GM21737 (cell line): ENCODE results near the gene CAMTA1.

Experiments used
- ATAC-seq: cut with Tn5 transposase; IDR thresholded peaks from one replicate; pipeline ENCODE4 v1.9.1; 2021; ENCODE audit warnings: mild to moderate bottlenecking, moderate library complexity; ENCODE audit not compliant: unreplicated experiment

The CAMTA1 gene

DNA sequence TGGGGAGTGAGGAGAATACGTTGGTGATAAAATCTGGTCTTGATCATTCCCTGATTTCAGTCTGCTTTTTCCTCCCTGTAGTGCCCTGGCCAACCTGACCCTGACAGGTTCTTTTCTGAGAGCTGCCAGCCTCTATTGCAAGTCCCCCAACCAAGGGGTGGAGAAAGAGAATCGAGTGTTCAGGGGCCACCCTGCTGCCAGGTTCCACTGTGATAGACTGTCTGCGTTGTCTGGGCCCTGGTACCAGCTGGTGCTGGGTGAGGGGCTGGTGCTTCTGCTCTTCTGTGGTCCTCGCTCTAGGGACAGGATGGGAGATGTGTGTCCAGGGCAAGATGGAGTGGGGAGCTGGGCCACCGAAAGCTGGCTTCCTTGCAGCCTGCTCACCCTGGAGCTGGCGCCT, 214.6 kb downstream of the CAMTA1 start:
- ATAC-seq = no peak

DNA sequence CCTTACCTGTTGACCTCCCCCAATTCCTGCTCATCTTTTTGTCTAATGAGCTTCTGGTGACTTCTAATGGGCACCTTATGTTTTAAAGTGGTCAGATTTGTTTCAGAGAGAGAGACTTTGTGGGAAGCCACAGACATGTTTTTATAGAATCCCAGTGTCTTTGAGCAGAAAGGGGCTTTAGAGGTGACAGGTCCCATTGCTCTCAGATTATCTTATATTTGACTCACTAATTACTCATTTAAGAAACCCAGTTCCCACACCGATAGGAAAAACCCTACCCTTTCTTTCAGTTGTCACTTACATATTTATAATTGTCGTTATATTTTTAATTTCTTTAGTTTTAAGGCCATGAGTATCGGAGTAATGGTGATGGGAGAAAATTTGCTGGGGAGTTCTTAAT, 215.5 kb downstream of the CAMTA1 start:
- no peak for ATAC-seq

DNA sequence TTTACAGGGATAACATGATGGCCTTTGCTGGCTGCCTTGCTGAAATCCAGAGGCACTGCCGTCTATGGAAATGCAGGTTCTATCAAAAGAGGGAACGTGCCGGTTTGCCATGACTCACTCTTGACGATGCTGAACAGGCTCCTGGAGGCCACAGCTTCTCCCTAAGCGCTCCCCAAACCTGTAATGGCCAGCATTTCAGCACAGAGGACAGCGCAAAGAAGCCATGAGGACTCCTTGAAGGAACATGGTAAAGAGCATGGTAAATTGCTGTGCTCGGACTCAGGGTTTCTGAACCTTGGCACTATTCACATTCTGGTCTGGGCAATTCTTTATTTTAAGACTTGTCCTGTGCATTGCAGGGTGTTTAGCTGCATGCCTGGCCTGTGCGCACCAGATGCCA, 217.5 kb downstream of the CAMTA1 start:
- ATAC-seq = no peak

GRCh38 chr1:7003676-7004075, 218.4 kb downstream of the CAMTA1 start:
- ATAC-seq = no peak

DNA sequence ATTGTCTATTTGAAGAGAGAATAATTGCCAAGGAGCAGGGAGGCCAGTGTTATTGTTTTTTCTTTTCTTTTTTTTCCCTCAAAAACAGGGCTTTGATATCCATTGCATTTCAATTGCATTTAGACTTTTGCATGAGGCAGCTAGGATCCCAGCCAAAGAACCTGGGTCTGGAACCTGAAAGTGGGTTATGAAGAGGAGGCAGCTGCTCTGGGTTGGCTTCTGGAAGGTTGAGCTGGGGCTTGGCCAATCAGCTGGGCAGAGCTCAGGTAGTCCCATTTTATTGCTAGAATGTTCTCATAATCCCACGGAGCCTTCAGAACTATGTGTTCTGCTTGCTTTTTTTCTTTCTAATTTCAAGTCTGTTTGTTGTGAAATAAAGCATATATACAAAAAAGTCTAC, 218.9 kb downstream of the CAMTA1 start:
- no peak for ATAC-seq

DNA sequence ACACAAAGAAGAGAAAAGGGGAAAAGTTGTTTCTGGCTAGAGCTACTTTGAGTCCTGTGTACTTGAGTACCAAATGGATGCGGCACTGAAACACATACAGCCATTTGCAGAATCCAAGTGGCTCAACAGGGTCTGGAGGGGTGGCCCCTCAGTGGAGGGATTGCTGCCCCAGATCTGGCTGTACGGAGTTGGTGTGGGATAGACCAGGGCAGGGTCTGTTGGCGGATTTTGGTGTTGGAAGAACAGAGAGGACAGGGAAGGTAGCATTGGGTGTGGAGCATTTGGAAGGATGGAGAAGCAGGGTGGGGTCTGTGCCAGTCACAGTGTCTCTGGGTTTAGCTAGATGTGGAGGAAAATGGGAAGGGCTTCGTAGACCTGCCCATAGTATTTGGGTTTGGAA, 220.5 kb downstream of the CAMTA1 start:
- ATAC-seq = no peak

DNA sequence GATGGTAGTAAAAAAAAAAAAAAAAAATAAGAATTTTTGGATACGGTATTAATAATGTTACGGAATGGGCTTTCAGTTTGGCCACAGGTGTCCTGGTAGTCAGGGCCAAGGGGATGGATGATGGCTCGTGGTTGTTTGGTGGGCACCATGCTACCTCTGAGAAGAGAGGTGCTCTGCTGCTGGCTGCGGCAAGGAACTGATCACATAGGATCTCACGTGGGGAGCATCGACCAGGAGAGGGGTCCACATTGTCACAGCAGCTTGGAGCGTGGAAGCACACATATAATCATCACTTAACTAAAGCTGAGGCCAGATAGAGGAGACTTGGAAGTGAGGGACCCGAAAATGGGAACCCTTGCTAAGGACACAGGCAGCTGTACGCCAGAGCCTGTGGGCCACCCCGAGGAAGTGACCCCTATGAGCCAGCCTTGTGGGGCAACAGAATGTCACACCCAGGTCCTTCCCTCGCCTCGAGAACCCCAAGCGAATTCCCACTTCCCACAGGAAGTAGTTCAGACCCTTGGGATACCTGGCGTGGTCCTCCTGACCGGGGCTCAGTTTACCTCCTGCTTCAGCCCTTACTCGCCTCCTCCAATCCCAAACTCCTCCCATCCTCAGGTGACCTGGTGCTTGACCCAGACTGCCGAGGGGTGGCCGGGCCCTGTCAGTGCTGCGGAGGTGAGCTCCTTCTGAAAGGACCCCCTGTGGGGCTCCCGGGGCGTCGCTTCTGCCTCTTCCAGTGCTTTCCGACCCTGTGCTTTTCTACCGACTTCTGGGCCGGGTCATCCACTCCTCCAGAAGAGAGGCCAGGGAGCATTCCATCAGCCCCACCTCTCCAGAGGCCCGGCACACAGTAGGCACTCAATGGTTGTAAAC, 222.0 kb downstream of the CAMTA1 start:
- ATAC-seq = no peak

- ATAC-seq = no peak
These were observed 222.6 kb downstream of the CAMTA1 start for GRCh38 chr1:7007902-7008301.

GRCh38 chr1:7008331-7008730, 223.1 kb downstream of the CAMTA1 start:
- no peak for ATAC-seq

GRCh38 chr1:7008975-7009740, 223.9 kb downstream of the CAMTA1 start:
- no peak for ATAC-seq

- ATAC-seq = no peak
These were observed 224.7 kb downstream of the CAMTA1 start for GRCh38 chr1:7009741-7010525.

DNA sequence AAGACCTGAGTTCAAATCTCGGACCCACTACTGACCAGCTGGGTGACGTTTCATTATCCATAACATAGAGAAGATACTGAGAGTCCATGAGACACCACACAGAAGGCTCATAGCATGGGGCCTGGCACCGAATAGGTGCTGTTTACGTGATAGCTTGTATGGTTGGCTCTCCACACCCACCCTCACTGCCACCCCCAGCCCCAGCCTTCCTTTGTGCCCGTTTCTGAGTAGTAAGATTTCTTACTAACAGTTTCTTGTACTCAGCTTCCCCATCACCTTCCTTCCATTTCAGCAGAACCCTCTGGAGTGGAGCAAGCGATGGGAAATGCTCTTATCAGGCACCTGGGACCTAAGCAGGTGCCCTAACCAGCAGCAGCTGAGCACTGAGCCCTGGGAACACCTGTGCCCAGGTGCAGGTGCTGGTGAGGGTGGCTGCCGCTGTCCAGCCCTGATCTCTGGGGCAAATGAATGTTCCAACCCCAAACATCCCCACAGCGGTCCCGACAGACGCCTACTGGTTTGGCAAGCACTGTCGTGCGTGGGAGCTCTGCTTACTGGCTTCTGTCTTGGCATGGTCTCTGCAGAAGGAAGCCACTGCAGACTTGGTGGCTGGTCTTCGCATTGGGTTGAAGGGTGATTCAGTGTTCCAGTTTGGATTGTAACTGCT, 225.4 kb downstream of the CAMTA1 start:
- no peak for ATAC-seq

- ATAC-seq = no peak
These were observed 226.6 kb downstream of the CAMTA1 start for GRCh38 chr1:7011826-7012225.

DNA sequence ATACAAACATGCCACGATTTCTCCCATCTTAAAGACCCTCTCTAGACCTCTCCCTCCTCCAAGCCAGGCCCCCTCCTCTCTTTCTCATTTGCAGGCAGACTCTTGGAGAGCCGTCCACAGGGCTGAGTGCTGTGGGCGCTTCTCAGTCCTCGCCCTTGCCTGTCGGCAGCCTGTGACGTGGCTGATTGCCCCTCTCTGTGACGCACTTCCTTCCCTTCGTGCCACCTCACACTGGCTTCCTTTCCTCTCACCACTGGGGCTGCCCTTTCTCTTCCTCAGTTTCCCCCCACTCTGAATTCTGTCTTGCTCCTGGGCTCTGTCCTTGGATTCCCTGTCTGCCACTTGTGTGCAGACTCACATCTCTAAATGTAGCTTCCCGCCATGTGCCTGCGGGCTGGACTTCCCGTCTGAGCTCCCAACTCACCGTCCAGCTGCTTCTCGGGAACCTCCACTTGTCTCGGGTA, 227.2 kb downstream of the CAMTA1 start:
- no peak for ATAC-seq

GRCh38 chr1:7013833-7014639, 228.8 kb downstream of the CAMTA1 start:
- no peak for ATAC-seq

GRCh38 chr1:7014640-7014930, 229.3 kb downstream of the CAMTA1 start:
- ATAC-seq = no peak

DNA sequence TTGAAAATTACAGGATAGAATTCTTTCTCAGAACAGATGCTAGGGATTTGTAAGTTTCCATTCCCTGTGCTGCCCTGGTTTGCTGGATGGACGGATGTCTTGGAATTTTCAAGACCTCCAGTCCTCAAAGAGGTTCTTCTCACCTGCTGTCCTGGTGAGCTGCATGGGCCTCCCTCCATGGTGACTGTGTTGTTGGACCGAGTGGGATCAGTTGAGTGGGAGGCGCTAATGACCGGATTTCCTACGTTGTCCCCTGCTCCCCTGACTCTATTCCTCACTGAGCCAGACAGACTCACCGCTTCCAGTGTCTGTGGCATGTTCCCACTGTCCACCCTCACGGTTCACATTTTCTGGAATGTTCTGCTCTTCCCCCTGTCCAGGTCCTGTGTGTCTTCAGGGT, 229.8 kb downstream of the CAMTA1 start:
- no peak for ATAC-seq

DNA sequence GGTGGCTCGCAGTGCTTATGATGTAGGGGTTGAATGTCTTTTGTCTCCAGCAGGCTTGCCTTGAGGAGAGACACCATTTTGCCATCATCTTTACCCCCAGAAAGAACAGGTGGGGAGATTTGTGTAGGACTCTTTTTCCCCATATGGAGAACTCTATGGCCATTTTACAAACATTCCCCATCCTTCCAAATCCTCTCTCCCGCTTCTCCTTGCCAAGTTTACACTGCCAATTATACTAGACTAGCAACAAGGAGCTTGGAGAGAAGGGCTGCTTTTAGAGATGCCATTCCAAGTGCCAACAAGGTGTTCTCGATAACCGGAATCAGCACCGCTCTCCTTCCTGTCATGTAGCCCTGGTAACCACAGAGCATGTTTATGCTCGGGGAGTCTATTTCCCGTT, 233.1 kb downstream of the CAMTA1 start:
- no peak for ATAC-seq

DNA sequence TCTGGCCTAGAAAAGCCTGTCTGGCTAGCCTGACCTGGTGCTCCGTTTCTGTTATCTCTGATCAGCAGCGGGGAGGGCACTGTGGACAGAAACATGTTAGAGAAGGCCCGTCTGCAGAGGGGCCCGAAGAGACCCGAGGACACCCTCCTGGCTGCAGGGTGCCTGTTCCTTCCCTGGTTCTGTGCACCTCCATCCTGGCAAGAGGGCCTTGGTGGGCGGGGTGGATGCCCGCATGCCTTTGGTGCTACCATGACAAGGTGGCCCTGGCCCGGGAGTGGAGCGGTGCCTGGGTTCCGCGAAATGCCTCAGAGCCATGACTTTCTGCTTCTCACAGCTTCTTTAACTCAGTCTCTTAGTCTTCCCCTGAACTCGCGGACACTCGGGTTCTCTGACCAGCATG, 233.6 kb downstream of the CAMTA1 start:
- ATAC-seq = no peak

DNA sequence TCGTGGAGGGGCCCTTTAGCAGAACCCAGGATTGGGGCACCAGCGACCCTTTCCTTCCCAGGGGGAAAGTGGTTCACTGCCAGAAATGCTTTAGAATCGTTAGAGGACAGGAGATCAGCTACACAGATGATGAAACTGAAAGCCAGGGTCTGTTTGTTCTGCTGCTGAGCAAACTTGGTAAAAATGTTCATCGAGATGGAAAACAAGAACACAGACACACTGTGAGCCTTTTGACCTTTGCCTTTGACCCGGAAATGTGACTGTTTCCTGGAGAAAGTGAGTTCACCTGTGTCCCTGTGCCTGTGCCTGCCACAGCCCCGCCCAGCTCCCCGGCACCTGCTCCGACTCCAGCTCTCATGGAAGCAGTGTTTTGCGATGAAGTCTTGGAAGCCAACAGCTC, 234.3 kb downstream of the CAMTA1 start:
- no peak for ATAC-seq
